K562 (cell line): ENCODE measurements around the gene RNF32. TPM values are rescaled to one million over a fixed set of nuclear protein-coding genes. Genes with fewer than 3 reads are reported as not detected.

ENCODE experiments used
- TAF9B ChIP-seq: fragments of 450-650 bp; IDR thresholded peaks from 2 replicates; pipeline ENCODE4 v1.6.1; 2018; ENCODE audit warnings: mild to moderate bottlenecking; ENCODE audit not compliant: partially characterized antibody
- ZNF133 ChIP-seq: fragments of 250-450 bp; sonication (Bioruptor Pico); IDR thresholded peaks from 2 replicates; pipeline ENCODE4 v1.4.0; 2020; ENCODE audit warnings: mild to moderate bottlenecking
- ZNF165 ChIP-seq: fragments of 250-450 bp; sonication (Bioruptor Pico); IDR thresholded peaks from 2 replicates; pipeline ENCODE4 v1.4.0; 2020; ENCODE audit warnings: borderline replicate concordance
- polyA plus RNA-seq, 8 experiments: library from polyadenylated mRNA; depleted of rRNA in 4 of 8; stranded (reverse) in 5 of 8; unstranded in 3 of 8; fragments of >200 nt; fragmentation: Nextera tagmentation in 2 of 8; fragmentation: Illumina TruSeq in 1 of 8; extraction: Ambion mirVana in 2 of 8; extraction: Trizol in 1 of 8; gene quantifications; 2 replicates each; pipeline versions ENCODE4 v1.2.1 to v1.2.3, GENCODE V29; 2011 to 2014; ENCODE audit warnings: inconsistent platforms in 1 of 8, missing spikeins in 1 of 8
- total RNA-seq, 7 experiments: library from RNA; depleted of rRNA in 6 of 7; stranded (reverse); fragments of >200 nt in 6 of 7; fragmentation: Illumina TruSeq in 2 of 7; extraction: Trizol in 2 of 7; gene quantifications; 2 replicates each; pipeline versions ENCODE4 v1.2.1 to v1.2.3, GENCODE V29; 2011 to 2021; ENCODE audit warnings: low replicate concordance in 1 of 7
- TF ChIP-seq, protein P1 (sequence below), 3 experiments: IDR thresholded peaks in 2 of 3; conservative IDR thresholded peaks in 1 of 3; 2 replicates each; pipeline ENCODE4 v1.5.1; 2011 to 2012; ENCODE audit warnings: low read length in 3 of 3, mild to moderate bottlenecking in 3 of 3, control low read depth in 2 of 3, improper control_type of control experiment in 1 of 3, inconsistent platforms in 1 of 3, low read depth in 1 of 3, mixed read lengths in 1 of 3, moderate library complexity in 1 of 3; ENCODE audit not compliant: insufficient read depth in 2 of 3
- TF ChIP-seq, protein P2 (sequence below): fragments of 150-350 bp; conservative IDR thresholded peaks from 2 replicates; pipeline ENCODE4 v1.6.1; 2014; ENCODE audit warnings: low read length
- TF ChIP-seq, protein P3 (sequence below): IDR thresholded peaks from 2 replicates; pipeline ENCODE4 v1.6.1; 2011; ENCODE audit warnings: borderline replicate concordance, low read depth, mild to moderate bottlenecking, moderate library complexity, low read length; ENCODE audit not compliant: insufficient read depth, poor library complexity, severe bottlenecking

The RNF32 gene
- total and polyA plus RNA-seq, 9 of the 15 experiments (the other 6 are each of a cell fraction or from before 2014, with no cell fraction given): 2.6 to 7.0 (median 4.6) TPM

DNA sequence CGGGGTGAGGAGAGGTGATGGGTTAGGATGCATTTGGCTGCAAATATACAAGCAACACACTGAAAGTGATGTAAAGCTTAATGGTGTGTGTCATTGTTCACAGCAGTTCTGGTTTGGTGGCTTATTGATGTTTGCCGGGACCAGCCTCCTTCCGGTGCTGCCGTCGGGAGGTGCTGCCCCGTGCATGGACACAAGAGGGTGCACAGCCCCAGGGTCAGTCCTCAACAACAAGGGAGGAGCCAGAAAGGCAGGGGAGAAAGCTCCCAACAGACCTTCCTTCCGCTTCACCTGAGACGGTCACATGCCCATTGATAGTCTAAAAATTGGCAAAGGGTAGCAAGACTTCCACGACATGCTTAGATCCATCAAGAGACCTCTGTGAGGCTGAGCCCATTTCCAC lies 9.5 kb downstream of the RNF32 start (continued):
- TF ChIP-seq, protein P1, sequence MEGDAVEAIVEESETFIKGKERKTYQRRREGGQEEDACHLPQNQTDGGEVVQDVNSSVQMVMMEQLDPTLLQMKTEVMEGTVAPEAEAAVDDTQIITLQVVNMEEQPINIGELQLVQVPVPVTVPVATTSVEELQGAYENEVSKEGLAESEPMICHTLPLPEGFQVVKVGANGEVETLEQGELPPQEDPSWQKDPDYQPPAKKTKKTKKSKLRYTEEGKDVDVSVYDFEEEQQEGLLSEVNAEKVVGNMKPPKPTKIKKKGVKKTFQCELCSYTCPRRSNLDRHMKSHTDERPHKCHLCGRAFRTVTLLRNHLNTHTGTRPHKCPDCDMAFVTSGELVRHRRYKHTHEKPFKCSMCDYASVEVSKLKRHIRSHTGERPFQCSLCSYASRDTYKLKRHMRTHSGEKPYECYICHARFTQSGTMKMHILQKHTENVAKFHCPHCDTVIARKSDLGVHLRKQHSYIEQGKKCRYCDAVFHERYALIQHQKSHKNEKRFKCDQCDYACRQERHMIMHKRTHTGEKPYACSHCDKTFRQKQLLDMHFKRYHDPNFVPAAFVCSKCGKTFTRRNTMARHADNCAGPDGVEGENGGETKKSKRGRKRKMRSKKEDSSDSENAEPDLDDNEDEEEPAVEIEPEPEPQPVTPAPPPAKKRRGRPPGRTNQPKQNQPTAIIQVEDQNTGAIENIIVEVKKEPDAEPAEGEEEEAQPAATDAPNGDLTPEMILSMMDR (IDR thresholded peaks at IDR 0.05 in 2 of 3, conservative IDR thresholded peaks at IDR 0.05 in 1 of 3; ENCODE audit: insufficient read depth in 2 of 3, low read depth in 1 of 3, low read length in 3 of 3): peak; percentile 84 to 91 (median 88)
- TF ChIP-seq ZNF133 (CRISPR knock-in tag) (no peak), TAF9B (no peak), ZNF165 (CRISPR knock-in tag) (no peak)
- TF ChIP-seq, protein P2, sequence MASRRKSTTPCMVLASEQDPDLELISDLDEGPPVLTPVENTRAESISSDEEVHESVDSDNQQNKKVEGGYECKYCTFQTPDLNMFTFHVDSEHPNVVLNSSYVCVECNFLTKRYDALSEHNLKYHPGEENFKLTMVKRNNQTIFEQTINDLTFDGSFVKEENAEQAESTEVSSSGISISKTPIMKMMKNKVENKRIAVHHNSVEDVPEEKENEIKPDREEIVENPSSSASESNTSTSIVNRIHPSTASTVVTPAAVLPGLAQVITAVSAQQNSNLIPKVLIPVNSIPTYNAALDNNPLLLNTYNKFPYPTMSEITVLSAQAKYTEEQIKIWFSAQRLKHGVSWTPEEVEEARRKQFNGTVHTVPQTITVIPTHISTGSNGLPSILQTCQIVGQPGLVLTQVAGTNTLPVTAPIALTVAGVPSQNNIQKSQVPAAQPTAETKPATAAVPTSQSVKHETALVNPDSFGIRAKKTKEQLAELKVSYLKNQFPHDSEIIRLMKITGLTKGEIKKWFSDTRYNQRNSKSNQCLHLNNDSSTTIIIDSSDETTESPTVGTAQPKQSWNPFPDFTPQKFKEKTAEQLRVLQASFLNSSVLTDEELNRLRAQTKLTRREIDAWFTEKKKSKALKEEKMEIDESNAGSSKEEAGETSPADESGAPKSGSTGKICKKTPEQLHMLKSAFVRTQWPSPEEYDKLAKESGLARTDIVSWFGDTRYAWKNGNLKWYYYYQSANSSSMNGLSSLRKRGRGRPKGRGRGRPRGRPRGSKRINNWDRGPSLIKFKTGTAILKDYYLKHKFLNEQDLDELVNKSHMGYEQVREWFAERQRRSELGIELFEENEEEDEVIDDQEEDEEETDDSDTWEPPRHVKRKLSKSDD: no peak
- TF ChIP-seq, protein P3, sequence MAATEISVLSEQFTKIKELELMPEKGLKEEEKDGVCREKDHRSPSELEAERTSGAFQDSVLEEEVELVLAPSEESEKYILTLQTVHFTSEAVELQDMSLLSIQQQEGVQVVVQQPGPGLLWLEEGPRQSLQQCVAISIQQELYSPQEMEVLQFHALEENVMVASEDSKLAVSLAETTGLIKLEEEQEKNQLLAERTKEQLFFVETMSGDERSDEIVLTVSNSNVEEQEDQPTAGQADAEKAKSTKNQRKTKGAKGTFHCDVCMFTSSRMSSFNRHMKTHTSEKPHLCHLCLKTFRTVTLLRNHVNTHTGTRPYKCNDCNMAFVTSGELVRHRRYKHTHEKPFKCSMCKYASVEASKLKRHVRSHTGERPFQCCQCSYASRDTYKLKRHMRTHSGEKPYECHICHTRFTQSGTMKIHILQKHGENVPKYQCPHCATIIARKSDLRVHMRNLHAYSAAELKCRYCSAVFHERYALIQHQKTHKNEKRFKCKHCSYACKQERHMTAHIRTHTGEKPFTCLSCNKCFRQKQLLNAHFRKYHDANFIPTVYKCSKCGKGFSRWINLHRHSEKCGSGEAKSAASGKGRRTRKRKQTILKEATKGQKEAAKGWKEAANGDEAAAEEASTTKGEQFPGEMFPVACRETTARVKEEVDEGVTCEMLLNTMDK: peak; percentile 8
